ENCODE results near the gene LBHD2.

LBHD2 gene

GRCh38 chr14:103071544-103072251, 12.3 kb upstream of the LBHD2 start:
- Histone ChIP-seq H3K4me1 (ENCODE audit: control insufficient read depth, insufficient read depth, low read length) (no peaks in the 10 kb centered on the region), H3K36me3 (ENCODE audit: control insufficient read depth, insufficient read depth, low read length) (no peaks in the 10 kb centered on the region), H3K9ac (ENCODE audit: low read depth, low read length) (no peak overlapping the region), H3K9me3 (ENCODE audit: control insufficient read depth, insufficient read depth, low read length) (no peaks in the 10 kb centered on the region), H3K4me3 (ENCODE audit: low read depth, low read length) (no peak overlapping the region), H3K27me3 (ENCODE audit: control insufficient read depth, insufficient read depth, low read length) (no peaks in the 10 kb centered on the region)

DNA sequence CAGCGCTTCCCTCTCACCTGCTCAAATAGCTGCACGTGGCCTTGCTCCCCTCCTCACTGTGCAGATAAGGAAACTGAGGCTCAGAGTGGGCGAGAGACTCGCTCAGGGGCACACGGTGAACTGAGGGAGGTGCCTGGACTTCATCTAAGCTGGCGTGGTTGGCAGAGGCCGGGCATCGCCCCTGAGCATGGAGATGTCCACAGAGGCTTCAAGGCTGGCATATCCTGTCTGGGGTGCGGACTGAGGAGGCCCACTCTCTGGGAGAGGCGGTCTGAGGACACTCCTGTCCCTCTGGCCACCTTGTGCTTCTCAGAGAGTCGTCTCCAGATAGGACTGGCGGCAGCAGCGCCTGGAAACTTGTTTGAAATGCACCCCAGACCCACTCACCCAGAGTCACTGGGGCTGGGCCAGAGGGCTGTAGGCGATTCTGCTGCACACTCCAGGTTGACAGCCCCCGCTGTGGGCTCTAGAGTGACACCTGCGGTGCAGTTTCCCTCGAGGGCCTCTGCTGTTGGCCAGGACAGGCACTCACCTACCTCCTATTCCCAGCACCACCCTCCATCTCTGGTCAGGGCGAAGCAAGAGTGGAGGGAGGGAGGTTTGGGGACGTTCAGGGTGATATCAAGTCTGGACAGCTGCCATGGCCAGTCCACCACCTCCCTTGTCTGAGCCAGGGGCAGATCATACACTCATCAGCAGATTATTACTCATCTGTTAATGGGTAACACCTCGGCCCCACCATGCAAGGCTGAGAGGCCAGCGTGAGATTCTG, 11.2 kb upstream of the LBHD2 start:
- H3K36me3 ChIP-seq (ENCODE audit: control insufficient read depth, insufficient read depth, low read length): no peaks in the 10 kb centered on the region
- no peak overlapping the region for H3K9ac ChIP-seq (ENCODE audit: low read depth, low read length)
- H3K4me3 ChIP-seq (ENCODE audit: low read depth, low read length): no peak overlapping the region
- no peaks in the 10 kb centered on the region for H3K9me3 ChIP-seq (ENCODE audit: control insufficient read depth, insufficient read depth, low read length)
- H3K27me3 ChIP-seq (ENCODE audit: control insufficient read depth, insufficient read depth, low read length): no peaks in the 10 kb centered on the region
- H3K4me1 ChIP-seq (ENCODE audit: control insufficient read depth, insufficient read depth, low read length): no peaks in the 10 kb centered on the region

GRCh38 chr14:103073367-103073875, 10.6 kb upstream of the LBHD2 start:
- Histone ChIP-seq H3K9ac (ENCODE audit: low read depth, low read length) (no peak overlapping the region), H3K4me3 (ENCODE audit: low read depth, low read length) (no peak overlapping the region), H3K4me1 (ENCODE audit: control insufficient read depth, insufficient read depth, low read length) (no peaks in the 10 kb centered on the region), H3K36me3 (ENCODE audit: control insufficient read depth, insufficient read depth, low read length) (no peaks in the 10 kb centered on the region), H3K9me3 (ENCODE audit: control insufficient read depth, insufficient read depth, low read length) (no peaks in the 10 kb centered on the region), H3K27me3 (ENCODE audit: control insufficient read depth, insufficient read depth, low read length) (no peaks in the 10 kb centered on the region)

GRCh38 chr14:103073876-103074728, 9.9 kb upstream of the LBHD2 start:
- no peak overlapping the region for H3K4me3 ChIP-seq (ENCODE audit: low read depth, low read length)
- peaks cover 2% of the 10 kb centered on the region for H3K27me3 ChIP-seq (ENCODE audit: control insufficient read depth, insufficient read depth, low read length)
- no peaks in the 10 kb centered on the region for H3K9me3 ChIP-seq (ENCODE audit: control insufficient read depth, insufficient read depth, low read length)
- H3K36me3 ChIP-seq (ENCODE audit: control insufficient read depth, insufficient read depth, low read length): no peaks in the 10 kb centered on the region
- no peaks in the 10 kb centered on the region for H3K4me1 ChIP-seq (ENCODE audit: control insufficient read depth, insufficient read depth, low read length)
- H3K9ac ChIP-seq (ENCODE audit: low read depth, low read length): no peak overlapping the region

GRCh38 chr14:103074729-103075367, 9.2 kb upstream of the LBHD2 start:
- no peaks in the 10 kb centered on the region for H3K4me1 ChIP-seq (ENCODE audit: control insufficient read depth, insufficient read depth, low read length)
- no peaks in the 10 kb centered on the region for H3K36me3 ChIP-seq (ENCODE audit: control insufficient read depth, insufficient read depth, low read length)
- peaks cover 7% of the 10 kb centered on the region for H3K27me3 ChIP-seq (ENCODE audit: control insufficient read depth, insufficient read depth, low read length)
- no peak overlapping the region for H3K9ac ChIP-seq (ENCODE audit: low read depth, low read length)
- H3K4me3 ChIP-seq (ENCODE audit: low read depth, low read length): peak overlapping the region; percentile 65
- H3K9me3 ChIP-seq (ENCODE audit: control insufficient read depth, insufficient read depth, low read length): no peaks in the 10 kb centered on the region

DNA sequence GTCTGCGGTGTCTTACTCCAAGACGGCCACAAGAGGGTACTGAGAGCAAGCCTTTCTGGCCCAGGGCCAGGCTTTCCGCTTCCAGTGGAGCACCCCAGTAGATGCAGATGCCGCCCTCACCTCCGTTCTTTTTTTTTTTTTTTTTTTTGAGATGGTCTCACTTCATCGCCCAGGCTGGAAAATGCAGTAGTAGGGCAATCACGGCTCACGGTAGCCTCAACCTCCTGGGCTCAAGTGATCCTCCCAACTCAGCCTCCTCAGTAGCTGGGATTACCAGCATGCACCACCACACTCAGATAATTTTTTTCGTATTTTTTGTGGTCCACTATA, 5.6 kb upstream of the LBHD2 start:
- Histone ChIP-seq H3K9me3 (ENCODE audit: control insufficient read depth, insufficient read depth, low read length) (no peaks in the 10 kb centered on the region), H3K27me3 (ENCODE audit: control insufficient read depth, insufficient read depth, low read length) (peaks cover 28% of the 10 kb centered on the region), H3K36me3 (ENCODE audit: control insufficient read depth, insufficient read depth, low read length) (no peaks in the 10 kb centered on the region), H3K4me1 (ENCODE audit: control insufficient read depth, insufficient read depth, low read length) (no peaks in the 10 kb centered on the region), H3K9ac (ENCODE audit: low read depth, low read length) (no peak overlapping the region), H3K4me3 (ENCODE audit: low read depth, low read length) (no peak overlapping the region)

DNA sequence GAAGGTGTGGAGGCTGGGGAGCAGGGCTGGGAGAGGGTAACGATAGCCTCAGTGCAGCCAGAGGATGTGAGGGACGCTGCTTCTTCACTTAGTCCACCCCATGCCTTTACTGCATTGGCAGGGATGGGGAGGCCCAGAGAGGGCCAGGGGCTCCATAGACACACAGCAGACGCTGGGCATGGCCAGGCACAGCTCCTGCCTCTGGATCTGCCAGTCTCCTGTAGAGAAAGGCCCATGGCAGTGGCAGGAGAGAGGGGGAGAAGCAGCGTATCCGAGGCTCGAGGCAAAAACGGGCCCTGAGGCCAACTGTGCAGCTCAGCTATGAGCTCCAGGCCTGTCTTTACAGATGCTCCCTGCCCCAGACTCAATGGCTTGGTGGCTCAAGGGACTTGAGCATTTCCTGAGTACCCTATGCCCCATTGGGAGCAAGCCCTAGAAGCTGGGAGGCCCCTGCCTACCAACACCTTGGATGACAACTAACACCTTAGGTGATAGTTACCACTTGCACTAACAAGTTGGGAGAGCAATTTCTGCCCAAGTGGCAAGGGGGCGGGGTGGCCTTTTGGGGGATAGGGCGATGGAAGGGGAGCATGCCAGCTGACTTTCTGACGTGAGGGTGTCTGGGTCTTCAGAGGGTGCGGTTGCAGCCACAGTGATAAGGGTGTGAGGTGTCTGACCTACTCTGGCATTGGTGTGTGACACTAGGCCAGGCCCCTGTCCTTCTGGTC, 5.0 kb upstream of the LBHD2 start:
- no peaks in the 10 kb centered on the region for H3K9me3 ChIP-seq (ENCODE audit: control insufficient read depth, insufficient read depth, low read length)
- no peak overlapping the region for H3K9ac ChIP-seq (ENCODE audit: low read depth, low read length)
- H3K36me3 ChIP-seq (ENCODE audit: control insufficient read depth, insufficient read depth, low read length): no peaks in the 10 kb centered on the region

GRCh38 chr14:103081951-103082350, 2.1 kb upstream of the LBHD2 start:
- Histone ChIP-seq H3K9me3 (ENCODE audit: control insufficient read depth, insufficient read depth, low read length) (no peaks in the 10 kb centered on the region), H3K9ac (ENCODE audit: low read depth, low read length) (no peak overlapping the region), H3K4me1 (ENCODE audit: control insufficient read depth, insufficient read depth, low read length) (no peaks in the 10 kb centered on the region), H3K36me3 (ENCODE audit: control insufficient read depth, insufficient read depth, low read length) (no peaks in the 10 kb centered on the region), H3K27me3 (ENCODE audit: control insufficient read depth, insufficient read depth, low read length) (peaks cover 38% of the 10 kb centered on the region), H3K4me3 (ENCODE audit: low read depth, low read length) (no peak overlapping the region)

More for the DNA sequence above, 5.0 kb upstream of the LBHD2 start:
- no peak overlapping the region for H3K4me3 ChIP-seq (ENCODE audit: low read depth, low read length)
- no peaks in the 10 kb centered on the region for H3K4me1 ChIP-seq (ENCODE audit: control insufficient read depth, insufficient read depth, low read length)
- H3K27me3 ChIP-seq (ENCODE audit: control insufficient read depth, insufficient read depth, low read length): peaks cover 30% of the 10 kb centered on the region

DNA sequence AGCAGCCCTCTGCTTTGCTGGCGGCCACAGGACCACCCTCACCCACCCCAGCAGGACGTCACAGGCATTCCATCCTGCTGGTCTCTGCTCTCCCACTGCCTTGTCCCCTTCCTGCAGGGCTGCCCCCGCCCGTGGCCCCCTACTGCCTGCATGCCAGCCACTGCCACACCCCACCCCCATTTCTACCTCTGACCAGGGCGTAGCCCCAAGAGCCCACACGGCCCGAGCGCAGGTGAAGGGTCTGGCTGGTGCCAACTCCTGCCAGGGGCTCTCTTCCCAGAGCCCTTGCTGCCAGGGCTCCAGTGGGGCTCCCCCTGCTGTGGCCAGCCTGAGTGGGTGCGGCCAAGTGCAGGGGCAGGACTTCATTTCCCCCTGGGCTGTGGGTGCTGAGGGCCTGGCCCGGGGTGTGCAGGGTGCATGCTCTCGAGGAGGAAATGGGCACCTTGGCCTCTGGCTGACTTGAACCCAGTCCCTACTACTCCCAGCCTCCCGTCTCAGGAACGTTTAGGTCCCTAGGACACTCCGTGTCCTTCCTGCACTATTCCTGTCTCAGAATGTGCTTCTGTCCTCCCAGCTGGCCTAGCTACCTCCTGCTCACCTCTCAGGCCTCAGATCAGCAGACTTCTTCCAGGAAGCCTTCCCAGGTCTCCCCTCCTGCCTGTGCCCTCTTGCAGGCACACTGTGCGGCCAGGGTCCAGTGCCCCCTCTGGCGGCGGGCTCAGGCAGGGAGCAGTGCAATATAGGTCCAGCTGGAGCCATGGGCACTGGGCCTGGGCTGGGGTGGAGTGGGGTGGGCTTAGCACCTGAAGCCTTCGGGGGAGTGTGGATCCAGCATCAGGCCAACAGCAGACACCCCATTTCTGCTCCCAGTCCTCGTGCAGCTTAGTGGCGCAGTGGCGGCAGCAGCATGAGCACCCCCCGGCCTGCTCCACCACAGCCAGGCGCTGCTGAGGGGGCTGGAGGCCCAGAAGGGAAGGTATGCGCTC, 1.4 kb downstream of the LBHD2 start:
- Histone ChIP-seq H3K9ac (ENCODE audit: low read depth, low read length) (no peak overlapping the region), H3K4me3 (ENCODE audit: low read depth, low read length) (no peak overlapping the region), H3K4me1 (ENCODE audit: control insufficient read depth, insufficient read depth, low read length) (no peaks in the 10 kb centered on the region), H3K9me3 (ENCODE audit: control insufficient read depth, insufficient read depth, low read length) (no peaks in the 10 kb centered on the region), H3K36me3 (ENCODE audit: control insufficient read depth, insufficient read depth, low read length) (no peaks in the 10 kb centered on the region), H3K27me3 (ENCODE audit: control insufficient read depth, insufficient read depth, low read length) (peaks cover 35% of the 10 kb centered on the region)

GRCh38 chr14:103086771-103087342, 2.8 kb downstream of the LBHD2 start:
- H3K9me3 ChIP-seq (ENCODE audit: control insufficient read depth, insufficient read depth, low read length): no peaks in the 10 kb centered on the region
- H3K4me1 ChIP-seq (ENCODE audit: control insufficient read depth, insufficient read depth, low read length): no peaks in the 10 kb centered on the region
- H3K9ac ChIP-seq (ENCODE audit: low read depth, low read length): no peak overlapping the region
- H3K27me3 ChIP-seq (ENCODE audit: control insufficient read depth, insufficient read depth, low read length): peaks cover 27% of the 10 kb centered on the region
- no peaks in the 10 kb centered on the region for H3K36me3 ChIP-seq (ENCODE audit: control insufficient read depth, insufficient read depth, low read length)
- H3K4me3 ChIP-seq (ENCODE audit: low read depth, low read length): no peak overlapping the region
